K562 (cell line): Measurements from ENCODE around the gene EYA3. TPM values are rescaled to one million over a fixed set of nuclear protein-coding genes. Genes with fewer than 3 reads are reported as not detected.

Experiments
- CBFB ChIP-seq: sonication (generic); formaldehyde crosslinking; IDR thresholded peaks from 2 replicates; pipeline ENCODE4 v1.4.0; 2020; ENCODE audit warnings: mild to moderate bottlenecking, missing genetic modification reagents
- CEBPB ChIP-seq: fragments of 450-650 bp; IDR thresholded peaks from 2 replicates; pipeline ENCODE4 v1.6.1; 2016; ENCODE audit warnings: missing genetic modification characterization, missing compliant biosample characterization
- MYBL2 ChIP-seq, 2 experiments: fragments of 450-650 bp in 1 of 2; sonication (generic) in 1 of 2; formaldehyde crosslinking in 1 of 2; IDR thresholded peaks; 2 replicates each; pipeline versions ENCODE4 v1.6.1 to v1.8.1; 2017 to 2022; ENCODE audit warnings: borderline replicate concordance in 1 of 2, inconsistent platforms in 1 of 2, low read depth in 1 of 2, mild to moderate bottlenecking in 1 of 2, missing genetic modification reagents in 1 of 2, moderate library complexity in 1 of 2
- NEUROD1 ChIP-seq: fragments of 150-350 bp; IDR thresholded peaks from 2 replicates; pipeline ENCODE4 v1.6.1; 2014; ENCODE audit warnings: borderline replicate concordance, low read length, low read depth; ENCODE audit not compliant: partially characterized antibody
- NFXL1 ChIP-seq: fragments of 450-650 bp; formaldehyde crosslinking; IDR thresholded peaks from 2 replicates; pipeline ENCODE4 v1.4.0; 2021; ENCODE audit warnings: mild to moderate bottlenecking
- SMAD4 ChIP-seq: fragments of 250-450 bp; sonication (Bioruptor Pico); conservative IDR thresholded peaks from 2 replicates; pipeline ENCODE4 v1.8.0; 2021; ENCODE audit warnings: inconsistent platforms, mild to moderate bottlenecking, moderate library complexity
- TAF1 ChIP-seq: IDR thresholded peaks from 2 replicates; pipeline ENCODE4 v1.6.1; 2011; ENCODE audit warnings: mild to moderate bottlenecking, low read length, moderate library complexity; ENCODE audit not compliant: insufficient read depth, control insufficient read depth, severe bottlenecking; ENCODE audit errors: extremely low read depth
- TOE1 ChIP-seq, 2 experiments: fragments of 450-650 bp in 1 of 2; sonication (generic) in 1 of 2; formaldehyde crosslinking in 1 of 2; IDR thresholded peaks; 2 replicates each; pipeline versions ENCODE4 v1.7.1 to v1.8.0; 2016 to 2022; ENCODE audit warnings: borderline replicate concordance in 2 of 2, mild to moderate bottlenecking in 2 of 2, antibody characterized with exemption in 1 of 2, inconsistent platforms in 1 of 2, low read depth in 1 of 2, missing genetic modification reagents in 1 of 2, moderate library complexity in 1 of 2
- TRIM24 ChIP-seq, 2 experiments: fragments of 450-650 bp; IDR thresholded peaks; 2 replicates each; pipeline ENCODE4 v1.6.1; 2016
- ZBTB12 ChIP-seq: fragments of 250-450 bp; sonication (Bioruptor Pico); IDR thresholded peaks from 2 replicates; pipeline ENCODE4 v1.4.0; 2020
- ZNF175 ChIP-seq: fragments of 200-800 bp; sonication (Bioruptor generic); IDR thresholded peaks from 2 replicates; pipeline ENCODE4 v1.6.1; 2016; ENCODE audit warnings: low read depth, mild to moderate bottlenecking, missing genetic modification characterization, missing compliant biosample characterization
- ZNF23 ChIP-seq: fragments of 250-450 bp; sonication (Bioruptor Pico); IDR thresholded peaks from 2 replicates; pipeline ENCODE4 v1.4.0; 2020; ENCODE audit warnings: mild to moderate bottlenecking
- polyA plus RNA-seq, 8 experiments: library from polyadenylated mRNA; depleted of rRNA in 4 of 8; stranded (reverse) in 5 of 8; unstranded in 3 of 8; fragments of >200 nt; fragmentation: Nextera tagmentation in 2 of 8; fragmentation: Illumina TruSeq in 1 of 8; extraction: Ambion mirVana in 2 of 8; extraction: Trizol in 1 of 8; gene quantifications; 2 replicates each; pipeline versions ENCODE4 v1.2.1 to v1.2.3, GENCODE V29; 2011 to 2014; ENCODE audit warnings: inconsistent platforms in 1 of 8, missing spikeins in 1 of 8
- total RNA-seq, 7 experiments: library from RNA; depleted of rRNA in 6 of 7; stranded (reverse); fragments of >200 nt in 6 of 7; fragmentation: Illumina TruSeq in 2 of 7; extraction: Trizol in 2 of 7; gene quantifications; 2 replicates each; pipeline versions ENCODE4 v1.2.1 to v1.2.3, GENCODE V29; 2011 to 2021; ENCODE audit warnings: low replicate concordance in 1 of 7
- TF ChIP-seq, protein P1 (sequence below), 2 experiments: fragments of 450-650 bp; formaldehyde crosslinking in 1 of 2; IDR thresholded peaks; 2 replicates each; pipeline versions ENCODE4 v1.4.0 to v1.6.1; 2014 to 2020; ENCODE audit warnings: mild to moderate bottlenecking in 2 of 2, borderline replicate concordance in 1 of 2, low read depth in 1 of 2
- TF ChIP-seq, protein P2 (sequence below): fragments of 450-650 bp; formaldehyde crosslinking; IDR thresholded peaks from 2 replicates; pipeline ENCODE4 v1.4.0; 2022; ENCODE audit warnings: missing genetic modification characterization

Gene EYA3
- total and polyA plus RNA-seq, 9 of the 15 experiments (the other 6 are each of a cell fraction or from before 2014, with no cell fraction given), result 21.7 to 64.0 (median 43.6) TPM

GRCh38 chr1:28112388-28113241 lies 24.2 kb upstream of the EYA3 start (continued):
- TF ChIP-seq CBFB (CRISPR knock-in tag) (peak; percentile 62), NEUROD1 (peak; percentile 46), SMAD4 (CRISPR knock-in tag) (peak; percentile 48), ZNF23 (no peak), CEBPB (tag) (peak; percentile 69), TRIM24 (IDR thresholded peaks at IDR 0.05) (peak in 1 of 2 experiments; percentile 74; a peak in 1 of 4 replicates), MYBL2 (IDR thresholded peaks at IDR 0.05; ENCODE audit: low read depth) (no peak), MYBL2 (CRISPR knock-in tag; IDR thresholded peaks at IDR 0.05; ENCODE audit: borderline replicate concordance) (no peak), ZNF175 (peak; percentile 92), TAF1 (no peak), ZBTB12 (CRISPR knock-in tag) (0 out of 2 replicates have a peak, but pooled peaks have one; percentile 13), NFXL1 (CRISPR knock-in tag) (no peak), TOE1 (IDR thresholded peaks at IDR 0.05; ENCODE audit: borderline replicate concordance) (0 out of 2 replicates have a peak, but pooled peaks have one; percentile 39), TOE1 (CRISPR knock-in tag; IDR thresholded peaks at IDR 0.05; ENCODE audit: borderline replicate concordance, low read depth) (no peak)
- TF ChIP-seq, protein P1, sequence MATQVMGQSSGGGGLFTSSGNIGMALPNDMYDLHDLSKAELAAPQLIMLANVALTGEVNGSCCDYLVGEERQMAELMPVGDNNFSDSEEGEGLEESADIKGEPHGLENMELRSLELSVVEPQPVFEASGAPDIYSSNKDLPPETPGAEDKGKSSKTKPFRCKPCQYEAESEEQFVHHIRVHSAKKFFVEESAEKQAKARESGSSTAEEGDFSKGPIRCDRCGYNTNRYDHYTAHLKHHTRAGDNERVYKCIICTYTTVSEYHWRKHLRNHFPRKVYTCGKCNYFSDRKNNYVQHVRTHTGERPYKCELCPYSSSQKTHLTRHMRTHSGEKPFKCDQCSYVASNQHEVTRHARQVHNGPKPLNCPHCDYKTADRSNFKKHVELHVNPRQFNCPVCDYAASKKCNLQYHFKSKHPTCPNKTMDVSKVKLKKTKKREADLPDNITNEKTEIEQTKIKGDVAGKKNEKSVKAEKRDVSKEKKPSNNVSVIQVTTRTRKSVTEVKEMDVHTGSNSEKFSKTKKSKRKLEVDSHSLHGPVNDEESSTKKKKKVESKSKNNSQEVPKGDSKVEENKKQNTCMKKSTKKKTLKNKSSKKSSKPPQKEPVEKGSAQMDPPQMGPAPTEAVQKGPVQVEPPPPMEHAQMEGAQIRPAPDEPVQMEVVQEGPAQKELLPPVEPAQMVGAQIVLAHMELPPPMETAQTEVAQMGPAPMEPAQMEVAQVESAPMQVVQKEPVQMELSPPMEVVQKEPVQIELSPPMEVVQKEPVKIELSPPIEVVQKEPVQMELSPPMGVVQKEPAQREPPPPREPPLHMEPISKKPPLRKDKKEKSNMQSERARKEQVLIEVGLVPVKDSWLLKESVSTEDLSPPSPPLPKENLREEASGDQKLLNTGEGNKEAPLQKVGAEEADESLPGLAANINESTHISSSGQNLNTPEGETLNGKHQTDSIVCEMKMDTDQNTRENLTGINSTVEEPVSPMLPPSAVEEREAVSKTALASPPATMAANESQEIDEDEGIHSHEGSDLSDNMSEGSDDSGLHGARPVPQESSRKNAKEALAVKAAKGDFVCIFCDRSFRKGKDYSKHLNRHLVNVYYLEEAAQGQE (IDR thresholded peaks at IDR 0.05; ENCODE audit: borderline replicate concordance), result peak; percentile 66; the same call in 1 of the 2 replicates
- TF ChIP-seq, protein P1 (CRISPR knock-in tag; IDR thresholded peaks at IDR 0.05; ENCODE audit: low read depth), result no peak
- TF ChIP-seq, protein P2, sequence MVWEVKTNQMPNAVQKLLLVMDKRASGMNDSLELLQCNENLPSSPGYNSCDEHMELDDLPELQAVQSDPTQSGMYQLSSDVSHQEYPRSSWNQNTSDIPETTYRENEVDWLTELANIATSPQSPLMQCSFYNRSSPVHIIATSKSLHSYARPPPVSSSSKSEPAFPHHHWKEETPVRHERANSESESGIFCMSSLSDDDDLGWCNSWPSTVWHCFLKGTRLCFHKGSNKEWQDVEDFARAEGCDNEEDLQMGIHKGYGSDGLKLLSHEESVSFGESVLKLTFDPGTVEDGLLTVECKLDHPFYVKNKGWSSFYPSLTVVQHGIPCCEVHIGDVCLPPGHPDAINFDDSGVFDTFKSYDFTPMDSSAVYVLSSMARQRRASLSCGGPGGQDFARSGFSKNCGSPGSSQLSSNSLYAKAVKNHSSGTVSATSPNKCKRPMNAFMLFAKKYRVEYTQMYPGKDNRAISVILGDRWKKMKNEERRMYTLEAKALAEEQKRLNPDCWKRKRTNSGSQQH (CRISPR knock-in tag), result 0 out of 2 replicates have a peak, but pooled peaks have one; percentile 34
